Kidney (tissue), 14 donors: Measurements from ENCODE around the gene ATP11A. TPM values are rescaled to one million over a fixed set of nuclear protein-coding genes. Genes with fewer than 3 reads are reported as not detected.

Source experiments
- DNase-seq, 5 donors: peaks; one replicate each; pipeline ENCODE4 v3.0.0-alpha.2; 2013 to 2020
- FAIRE-seq: peaks from 2 replicates; lab custom pipeline; 2012; peaks lifted over from hg19 to GRCh38; lab: Jason Lieb, UNC
- H3K27ac ChIP-seq, 2 donors: one replicate each; pipeline ENCODE4 v1.7.0; 2013; ENCODE audit warnings: low read depth in 2 of 2, low read length in 2 of 2, inconsistent platforms in 1 of 2
- H3K27me3 ChIP-seq: one replicate; pipeline ENCODE4 v1.7.1; 2013; ENCODE audit warnings: low read length, inconsistent platforms; ENCODE audit not compliant: control insufficient read depth, insufficient read depth
- H3K36me3 ChIP-seq, 3 donors: one replicate each; pipeline versions ENCODE4 v1.7.0 to v1.7.1; 2013; ENCODE audit warnings: low read length in 3 of 3, control low read depth in 1 of 3, inconsistent platforms in 1 of 3; ENCODE audit not compliant: insufficient read depth in 3 of 3, control insufficient read depth in 2 of 3
- H3K4me1 ChIP-seq, 3 donors: one replicate each; pipeline versions ENCODE4 v1.7.0 to v1.7.1; 2013; ENCODE audit warnings: low read length in 3 of 3, inconsistent platforms in 1 of 3, low read depth in 1 of 3; ENCODE audit not compliant: control insufficient read depth in 2 of 3, insufficient read depth in 2 of 3
- H3K4me3 ChIP-seq, 3 donors: one replicate each; pipeline versions ENCODE4 v1.7.0 to v1.8.1; 2013; ENCODE audit warnings: low read length in 3 of 3, control low read depth in 1 of 3, inconsistent platforms in 1 of 3
- H3K9ac ChIP-seq, 3 donors: one replicate each; pipeline versions ENCODE4 v1.7.0 to v1.7.1; 2013; ENCODE audit warnings: low read length in 3 of 3, control low read depth in 1 of 3, inconsistent platforms in 1 of 3
- H3K9me3 ChIP-seq, 3 donors: one replicate each; pipeline versions ENCODE4 v1.7.0 to v1.7.1; 2013; ENCODE audit warnings: low read length in 3 of 3, control low read depth in 1 of 3, inconsistent platforms in 1 of 3; ENCODE audit not compliant: control insufficient read depth in 2 of 3, insufficient read depth in 1 of 3
- CTCF ChIP-seq: IDR thresholded peaks from 3 replicates; pipeline ENCODE4 v1.5.1; 2012; ENCODE audit warnings: mild to moderate bottlenecking, moderate library complexity, borderline replicate concordance; ENCODE audit not compliant: insufficient read depth; ENCODE audit errors: extremely low read depth
- intact Hi-C: fragments of 100-400 bp; cut with DNase I; formaldehyde crosslinking; loops from one replicate; pipeline ENCODE4 v1.11.1; 2022
- polyA plus RNA-seq: library from polyadenylated mRNA; stranded (reverse); fragments of 350-450 nt; fragmentation: Illumina TruSeq; extraction: RNeasy Lipid Tissue Mini Kit (QIAGEN cat#74804); gene quantifications from one replicate; pipeline ENCODE4 v1.2.3, GENCODE V29; 2014; ENCODE audit warnings: low read depth, low replicate concordance; ENCODE audit not compliant: insufficient read depth
- total RNA-seq: library from RNA; stranded (reverse); fragmentation: NEBNext Ultra II Directional; extraction: Animal tissue kit (Norgen Biotek cat#: 25700); gene quantifications from one replicate; pipeline ENCODE4 v1.2.1, GENCODE V29; 2021
- donor health status: control.
- donor health status: control.
- donor health status: control.
- donor health status: control.
- donor health status: control.
- donor health status: DM: yes; HTN: yes; CAD: no.
- donor health status: Normal renal cell carcinoma (clear cell type).

ATP11A gene
- total and polyA plus RNA-seq, 2 donors from 2014 or later = 4.9 to 212 TPM

GRCh38 chr13:112777637-112778406, 88.0 kb downstream of the ATP11A start:
- no peak for TF ChIP-seq CTCF
- Histone ChIP-seq H3K4me3 (no peak overlapping the region), H3K9ac (no peak overlapping the region), H3K9me3 (no peaks in the 10 kb centered on the region), H3K27ac (no peak overlapping the region), H3K27me3 (no peaks in the 10 kb centered on the region), H3K4me1 (peaks cover 0 to 8% (median 7%) of the 10 kb centered on the region in 3 donors), H3K36me3 (no peaks in the 10 kb centered on the region)
- intact Hi-C loops = no loop called here
- DNase-seq (peak in 1 of 5 donors; percentile 37), FAIRE-seq (no peak)

- H3K9ac ChIP-seq = no peak overlapping the region
- no peak for TF ChIP-seq CTCF
- no peaks in the 10 kb centered on the region for H3K27me3 ChIP-seq
- DNase-seq (peak in 1 of 5 donors; percentile 26), FAIRE-seq (no peak)
- no peak overlapping the region for H3K4me3 ChIP-seq
- no peaks in the 10 kb centered on the region for H3K36me3 ChIP-seq
- no peaks in the 10 kb centered on the region for H3K9me3 ChIP-seq
- no peak overlapping the region for H3K27ac ChIP-seq
- intact Hi-C loops = no loop called here
- peaks cover 0 to 8% (median 7%) of the 10 kb centered on the region in 3 donors for H3K4me1 ChIP-seq
Measured at GRCh38 chr13:112779856-112780604, 90.2 kb downstream of the ATP11A start.

GRCh38 chr13:112781287-112781686, 91.4 kb downstream of the ATP11A start:
- DNase-seq = peak in 1 of 5 donors; percentile 18
- Histone ChIP-seq H3K27ac (no peak overlapping the region), H3K4me1 (peaks cover 0 to 8% (median 7%) of the 10 kb centered on the region in 3 donors)

More at GRCh38 chr13:112781287-112781686, 91.4 kb downstream of the ATP11A start:
- Histone ChIP-seq H3K36me3 (peaks cover 0 to 5% (median 0%) of the 10 kb centered on the region in 3 donors), H3K4me3 (no peak overlapping the region), H3K9me3 (no peaks in the 10 kb centered on the region), H3K27me3 (no peaks in the 10 kb centered on the region), H3K9ac (no peak overlapping the region)
- no peak for TF ChIP-seq CTCF
- no peak for FAIRE-seq
- intact Hi-C loops = no loop called here
